LNCaP clone FGC (cell line): Measurements from ENCODE around the gene ALDH3A2.
"Not testable (repeated sequence)": the region's sequence is repeated elsewhere in the genome, so short reads cannot be mapped to it uniquely, and the experiment has no call there.

Experiments used
- DNase-seq: peaks from one replicate; pipeline ENCODE4 v3.0.0-alpha.2; 2011; ENCODE audit warnings: low read depth
- H3K4me3 ChIP-seq: 2 replicates; pipeline ENCODE4 v1.5.1; 2011; ENCODE audit warnings: mild to moderate bottlenecking, low read depth, low read length, control low read depth
- TF ChIP-seq, protein P1 (sequence below): IDR thresholded peaks from 2 replicates; pipeline ENCODE4 v1.5.1; 2012; ENCODE audit warnings: mild to moderate bottlenecking; ENCODE audit not compliant: control insufficient read depth, insufficient read depth; ENCODE audit errors: extremely low read depth

Gene ALDH3A2

DNA sequence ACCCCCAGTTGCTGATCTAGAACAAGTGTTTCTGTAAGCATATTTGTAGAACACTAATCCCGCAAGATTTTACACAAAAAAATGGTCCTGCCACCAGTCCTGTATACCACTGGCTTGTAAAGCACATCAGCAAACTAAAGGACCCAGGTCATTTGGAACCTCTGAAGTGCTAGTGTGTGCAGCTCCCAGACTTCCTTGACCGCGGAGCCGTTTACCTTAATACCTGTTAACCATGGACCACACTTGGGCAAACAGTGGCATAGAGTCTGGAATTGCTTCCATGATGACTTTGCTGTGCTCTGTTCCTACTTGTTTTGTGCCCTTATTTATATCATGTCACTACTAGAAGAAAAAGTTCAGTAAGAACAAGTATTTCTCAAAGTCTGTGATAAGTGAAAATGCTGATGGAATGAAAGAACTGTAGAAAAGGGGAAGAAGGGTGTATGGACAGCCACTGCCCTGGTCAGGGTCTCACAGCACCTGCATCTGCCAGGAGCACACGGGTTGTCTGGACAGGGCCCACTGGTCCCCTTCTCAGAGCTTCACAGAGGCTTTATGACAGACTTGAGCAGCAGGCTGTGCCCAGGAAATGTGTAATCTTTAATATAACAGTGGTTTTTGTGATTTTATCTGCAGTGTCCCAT, 29.3 kb downstream of the ALDH3A2 start:
- DNase-seq, result no peak
- TF ChIP-seq, protein P1, sequence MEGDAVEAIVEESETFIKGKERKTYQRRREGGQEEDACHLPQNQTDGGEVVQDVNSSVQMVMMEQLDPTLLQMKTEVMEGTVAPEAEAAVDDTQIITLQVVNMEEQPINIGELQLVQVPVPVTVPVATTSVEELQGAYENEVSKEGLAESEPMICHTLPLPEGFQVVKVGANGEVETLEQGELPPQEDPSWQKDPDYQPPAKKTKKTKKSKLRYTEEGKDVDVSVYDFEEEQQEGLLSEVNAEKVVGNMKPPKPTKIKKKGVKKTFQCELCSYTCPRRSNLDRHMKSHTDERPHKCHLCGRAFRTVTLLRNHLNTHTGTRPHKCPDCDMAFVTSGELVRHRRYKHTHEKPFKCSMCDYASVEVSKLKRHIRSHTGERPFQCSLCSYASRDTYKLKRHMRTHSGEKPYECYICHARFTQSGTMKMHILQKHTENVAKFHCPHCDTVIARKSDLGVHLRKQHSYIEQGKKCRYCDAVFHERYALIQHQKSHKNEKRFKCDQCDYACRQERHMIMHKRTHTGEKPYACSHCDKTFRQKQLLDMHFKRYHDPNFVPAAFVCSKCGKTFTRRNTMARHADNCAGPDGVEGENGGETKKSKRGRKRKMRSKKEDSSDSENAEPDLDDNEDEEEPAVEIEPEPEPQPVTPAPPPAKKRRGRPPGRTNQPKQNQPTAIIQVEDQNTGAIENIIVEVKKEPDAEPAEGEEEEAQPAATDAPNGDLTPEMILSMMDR, result no peak
- H3K4me3 ChIP-seq, result no peak overlapping the region

- H3K4me3 ChIP-seq, result no peak overlapping the region
- TF ChIP-seq, protein P1, result no peak
- no peak for DNase-seq
Measured at GRCh38 chr17:19678581-19679453, 30.3 kb downstream of the ALDH3A2 start.

GRCh38 chr17:19683117-19683516, 34.6 kb downstream of the ALDH3A2 start:
- H3K4me3 ChIP-seq, result no peak overlapping the region
- DNase-seq, result no peak
- TF ChIP-seq, protein P1, result no peak

GRCh38 chr17:19684909-19685580, 36.5 kb downstream of the ALDH3A2 start:
- not testable (repeated sequence) for DNase-seq, H3K4me3 ChIP-seq

GRCh38 chr17:19686400-19687090, 38.0 kb downstream of the ALDH3A2 start:
- TF ChIP-seq, protein P1, result no peak
- no peak for DNase-seq
- no peak overlapping the region for H3K4me3 ChIP-seq

DNA sequence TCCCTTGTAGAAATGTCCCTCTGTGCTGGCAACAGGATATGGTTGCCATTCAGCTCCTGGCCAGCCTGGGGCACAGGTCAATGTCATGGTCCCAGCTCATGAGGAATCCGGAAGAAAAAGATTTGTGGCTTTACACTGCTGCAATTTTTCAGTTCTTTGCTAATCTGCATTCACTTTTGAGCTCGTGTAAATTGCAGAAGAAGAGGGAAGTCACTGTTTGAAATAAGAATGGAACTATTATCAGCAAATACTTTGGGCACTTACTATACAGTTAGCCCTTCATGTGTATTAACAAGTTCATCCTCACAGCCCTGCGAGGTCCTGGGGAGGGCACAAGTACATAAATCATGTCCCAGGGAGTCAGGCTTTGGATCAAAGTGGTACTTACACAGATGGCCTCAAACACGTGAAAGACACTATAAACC, 53.7 kb downstream of the ALDH3A2 start:
- H3K4me3 ChIP-seq, result no peak overlapping the region
- TF ChIP-seq, protein P1, result no peak
- no peak for DNase-seq
